Measurements from ENCODE around the gene SRSF4. TPM values are rescaled to one million over a fixed set of nuclear protein-coding genes. Genes with fewer than 3 reads are reported as not detected.

Gene SRSF4
- total and polyA plus RNA-seq, 2 of the 8 experiments (the other 6 are each of a cell fraction or from before 2014, with no cell fraction given): 34.9 to 86.5 TPM

GRCh38 chr1:29172415-29172939 lies 9.2 kb downstream of the SRSF4 start:
- peaks cover 11 to 19% of the 10 kb centered on the region in 2 experiments for H4K20me1 ChIP-seq (replicated peaks in 1 of 2; ENCODE audit: control insufficient read depth in 1 of 2, insufficient read depth in 2 of 2, low read length in 2 of 2)
- H3K9me3 ChIP-seq (ENCODE audit: insufficient read depth in 2 of 2, low read depth in 1 of 2, low read length in 1 of 2): no peaks in the 10 kb centered on the region
- DNase-seq (ENCODE audit: low read depth in 1 of 2, low spot score in 2 of 2): no peak
- TF ChIP-seq MAX (IDR thresholded peaks at IDR 0.05) (no peak), POU5F1 (IDR thresholded peaks at IDR 0.05; ENCODE audit: low read depth, low read length) (no peak), RFX5 (IDR thresholded peaks at IDR 0.05; ENCODE audit: borderline replicate concordance, low read depth, low read length) (no peak)
- no peak overlapping the region for H4K8ac ChIP-seq (ENCODE audit: extremely low read depth, insufficient read depth, low read length)
- H3K4me2 ChIP-seq (ENCODE audit: insufficient read depth in 1 of 2, low read depth in 2 of 2, low read length in 2 of 2): no peak overlapping the region
- peaks cover 0 to 5% (median 0%) of the 10 kb centered on the region in 4 experiments; a peak in 2 of 8 replicates for H3K36me3 ChIP-seq (ENCODE audit: control insufficient read depth in 2 of 4, insufficient read depth in 4 of 4, low read length in 3 of 4)
- H3K23ac ChIP-seq (ENCODE audit: insufficient read length): no peak overlapping the region
- H3K18ac ChIP-seq (ENCODE audit: extremely low read depth, low read length): no peak overlapping the region
- H4K91ac ChIP-seq (replicated peaks; ENCODE audit: insufficient read length, low read length): no peak overlapping the region
- H3K56ac ChIP-seq (replicated peaks; ENCODE audit: insufficient read length, low read depth, low read length): no peak overlapping the region
- no peak overlapping the region for H3K4ac ChIP-seq (replicated peaks; ENCODE audit: insufficient read length, low read depth, low read length)
- H3K27ac ChIP-seq (ENCODE audit: low read depth, low read length): no peak overlapping the region
- no peak overlapping the region for H2BK15ac ChIP-seq (ENCODE audit: low read length)
- H3K27me3 ChIP-seq (replicated peaks in 1 of 4; ENCODE audit: control insufficient read depth in 3 of 4, extremely low read depth in 1 of 4, insufficient read depth in 3 of 4, low read length in 3 of 4): no peaks in the 10 kb centered on the region
- no peak overlapping the region for H2BK12ac ChIP-seq (ENCODE audit: low read depth, low read length)
- H3K79me1 ChIP-seq (ENCODE audit: low read depth, low read length): no peaks in the 10 kb centered on the region
- no peak for FAIRE-seq
- no peak overlapping the region for H2AK5ac ChIP-seq (ENCODE audit: low read depth, low read length)
- no peaks in the 10 kb centered on the region for H3K23me2 ChIP-seq (ENCODE audit: low read depth, low read length)
- no peak overlapping the region for H3K9ac ChIP-seq (replicated peaks in 1 of 4; ENCODE audit: extremely low read depth in 1 of 4, low read depth in 3 of 4, low read length in 3 of 4)
- H3K4me3 ChIP-seq (ENCODE audit: extremely low read depth in 1 of 4, insufficient read depth in 2 of 4, low read depth in 3 of 4, low read length in 4 of 4): no peak overlapping the region
- no peak overlapping the region for H3K14ac ChIP-seq (ENCODE audit: insufficient read length)
- WGBS, 2 experiments (ENCODE audit: extremely low coverage in 1 of 2, insufficient coverage in 1 of 2, insufficient read length in 1 of 2, insufficient replicate concordance in 2 of 2, low coverage in 1 of 2, low lambda C conversion rate in 2 of 2, missing lambda C conversion rate in 1 of 2): 89% methylated on average over 8 of the region's 8 CpGs; no CpG with 5 or more reads in 1 of the 2 experiments
- H2AFZ ChIP-seq (ENCODE audit: low read length): no peak overlapping the region
- ChIA-PET CTCF (ENCODE audit: partially characterized antibody) (interaction anchor here (0.8 to 1.3 kb wide), 4 partner anchors 9 to 289 kb away, joined by 3 to 4 read pairs (median 3); partner anchors contain the start of gene SRSF4), POLR2A (ENCODE audit: partially characterized antibody) (interaction anchor here (9.0 kb wide), 1 partner anchor 9 kb away, joined by 105 read pairs; the partner anchor contains the start of gene SRSF4)
- peaks cover 0 to 5% (median under 1%) of the 10 kb centered on the region in 4 experiments; a peak in 3 of 7 replicates for H3K4me1 ChIP-seq (replicated peaks in 1 of 4; ENCODE audit: control insufficient read depth in 3 of 4, insufficient read depth in 4 of 4, low read length in 3 of 4)
- H2BK20ac ChIP-seq (ENCODE audit: low read length): no peak overlapping the region
- no peak overlapping the region for H2BK5ac ChIP-seq (ENCODE audit: low read depth, low read length)
- H4K5ac ChIP-seq (ENCODE audit: insufficient read length, low read depth, low read length): no peak overlapping the region
- H2BK120ac ChIP-seq (replicated peaks; ENCODE audit: low read depth, low read length): no peak overlapping the region
- peaks cover 26 to 93% of the 10 kb centered on the region in 2 experiments for H3K79me2 ChIP-seq (ENCODE audit: control insufficient read depth in 1 of 2, insufficient read depth in 2 of 2, low read length in 2 of 2)

Data from H1 (cell line).